ENCODE measurements around the gene PIK3R4. TPM values are rescaled to one million over a fixed set of nuclear protein-coding genes. Genes with fewer than 3 reads are reported as not detected.
A peak's percentile ranks its signal among the peaks of the same experiment; 100 is the strongest.

PIK3R4 gene
- total RNA-seq, 1 donor, result 37.1 TPM

- no peak for DNase-seq (ENCODE audit: low read depth)
- TF ChIP-seq CTCF (IDR thresholded peaks at IDR 0.05; ENCODE audit: insufficient read depth, low read length), result no peak
- H3K4me3 ChIP-seq (ENCODE audit: low read depth, low read length), result no peak overlapping the region
Observed at GRCh38 chr3:130715616-130716015, 31.0 kb downstream of the PIK3R4 start.

- H3K4me3 ChIP-seq (ENCODE audit: low read depth, low read length), result no peak overlapping the region
- DNase-seq (ENCODE audit: low read depth), result no peak
- no peak for TF ChIP-seq CTCF (IDR thresholded peaks at IDR 0.05; ENCODE audit: insufficient read depth, low read length)
Observed at GRCh38 chr3:130712718-130713423, 33.8 kb downstream of the PIK3R4 start.

- DNase-seq (ENCODE audit: low read depth), result no peak
- TF ChIP-seq CTCF (IDR thresholded peaks at IDR 0.05; ENCODE audit: insufficient read depth, low read length), result no peak
- no peak overlapping the region for H3K4me3 ChIP-seq (ENCODE audit: low read depth, low read length)
Observed at GRCh38 chr3:130711565-130712324, 34.9 kb downstream of the PIK3R4 start.

DNA sequence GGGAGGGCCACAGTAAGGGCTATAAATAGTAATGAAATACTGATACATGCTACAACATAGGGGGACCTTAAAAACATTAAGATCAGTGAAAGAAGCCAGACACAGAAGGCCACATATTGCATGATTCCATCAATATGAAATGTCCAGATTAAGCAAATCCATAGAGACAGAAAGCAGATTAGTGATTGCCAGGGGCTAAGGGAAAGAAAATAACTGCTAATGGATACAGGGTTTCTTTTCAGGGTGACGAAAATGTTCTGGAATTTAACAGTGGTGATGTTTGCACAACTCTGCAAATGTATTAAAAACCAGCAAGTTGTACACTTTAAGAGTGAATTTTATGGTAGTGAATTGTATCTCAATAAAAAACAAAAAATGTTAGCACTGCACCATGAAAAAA is 37.0 kb downstream of the PIK3R4 start:
- no peak for TF ChIP-seq CTCF (IDR thresholded peaks at IDR 0.05; ENCODE audit: insufficient read depth, low read length)
- DNase-seq (ENCODE audit: low read depth), result peak; percentile 71

DNA sequence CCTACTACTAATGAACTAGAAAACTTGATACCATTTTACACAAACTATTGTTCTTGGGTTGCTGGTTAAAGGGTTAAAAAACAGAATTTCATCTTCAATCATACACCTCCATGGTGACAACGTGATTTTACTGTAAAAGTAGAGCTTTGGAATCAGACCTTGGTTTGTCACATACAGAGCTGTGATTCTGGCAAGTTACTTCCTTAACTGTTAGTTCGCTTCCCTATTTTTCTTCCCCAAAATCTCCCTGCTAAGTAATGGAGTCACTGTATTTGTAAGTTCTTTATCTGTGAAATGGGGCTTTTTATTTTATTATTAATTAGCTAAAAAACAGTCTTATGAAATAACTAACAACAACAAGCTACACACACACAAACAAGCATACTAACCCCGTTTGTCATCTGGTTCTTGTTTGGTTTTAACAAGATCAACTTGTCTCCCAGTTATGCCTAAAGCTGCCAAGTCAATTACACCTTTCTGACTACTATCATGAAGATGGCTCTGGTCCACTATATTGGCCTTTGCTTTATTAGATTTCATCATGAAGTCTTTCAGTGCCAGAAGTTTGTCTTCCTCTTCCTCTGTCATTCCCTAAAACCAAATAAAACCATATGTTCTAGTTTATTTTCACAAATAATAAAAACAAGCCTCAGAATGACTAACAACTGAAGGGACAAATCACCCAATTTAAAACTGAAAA is 38.6 kb downstream of the PIK3R4 start:
- peak; percentile 9 for DNase-seq (ENCODE audit: low read depth)
- TF ChIP-seq CTCF (IDR thresholded peaks at IDR 0.05; ENCODE audit: insufficient read depth, low read length), result no peak
- H3K4me3 ChIP-seq (ENCODE audit: low read depth, low read length), result no peak overlapping the region

More for the DNA sequence above, 37.0 kb downstream of the PIK3R4 start:
- H3K4me3 ChIP-seq (ENCODE audit: low read depth, low read length), result no peak overlapping the region

GRCh38 chr3:130705501-130705900 is 41.1 kb downstream of the PIK3R4 start:
- no peak for DNase-seq (ENCODE audit: low read depth)
- no peak for TF ChIP-seq CTCF (IDR thresholded peaks at IDR 0.05; ENCODE audit: insufficient read depth, low read length)

More at GRCh38 chr3:130705501-130705900, 41.1 kb downstream of the PIK3R4 start:
- no peak overlapping the region for H3K4me3 ChIP-seq (ENCODE audit: low read depth, low read length)

All from fibroblast of the aortic adventitia (primary cell).